NCI-H2107 (cell line): ENCODE data around the gene SRMS.
"Not testable (repeated sequence)": the region's sequence is repeated elsewhere in the genome, so short reads cannot be mapped to it uniquely, and the experiment has no call there.

ENCODE experiments used
- DNase-seq: peaks from one replicate; lab custom pipeline; 2025; lab: John Stamatoyannopoulos, UW

The SRMS gene

GRCh38 chr20:63565021-63565698 is 17.6 kb upstream of the SRMS start:
- no peak for DNase-seq

DNA sequence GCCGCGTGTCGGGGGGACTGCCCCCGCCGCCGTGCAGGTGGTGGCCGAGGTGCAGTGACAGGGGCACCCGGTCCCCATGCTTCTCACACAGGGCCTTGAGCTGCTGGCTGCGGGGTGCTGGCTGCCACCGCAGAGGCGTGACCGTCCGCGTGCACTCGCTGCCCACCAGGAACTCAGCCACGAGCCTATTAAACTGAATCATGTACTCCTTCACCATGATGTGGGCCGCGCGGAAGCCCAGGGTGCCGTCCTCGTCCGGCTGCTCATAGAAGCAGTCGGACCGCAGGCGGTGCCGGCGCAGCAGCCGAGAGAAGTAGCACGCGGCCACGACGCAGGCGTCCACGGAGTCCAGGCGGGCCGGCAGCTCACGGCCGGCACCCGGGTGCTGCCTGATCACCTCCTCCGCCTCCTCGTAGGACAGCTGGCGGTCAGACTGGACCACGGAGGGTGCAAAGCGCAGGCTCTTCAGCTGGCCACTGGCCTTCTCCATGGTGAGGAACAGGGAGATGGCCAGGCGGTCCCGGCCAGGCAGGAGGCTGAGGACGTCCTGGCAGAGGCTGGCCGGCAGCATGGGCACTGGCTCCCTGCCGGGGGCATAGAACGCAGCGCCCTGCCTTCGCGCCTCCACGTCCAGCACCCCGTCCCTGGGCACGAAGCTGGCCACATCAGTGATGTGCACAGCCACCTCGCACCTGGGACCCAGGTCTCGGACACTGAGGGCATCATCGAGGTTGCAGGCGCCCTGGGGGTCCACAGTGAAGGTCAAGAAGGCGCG is 16.7 kb upstream of the SRMS start:
- no peak for DNase-seq

- no peak for DNase-seq
Observed at GRCh38 chr20:63563225-63563935, 15.8 kb upstream of the SRMS start.

GRCh38 chr20:63562461-63563224 is 15.1 kb upstream of the SRMS start:
- DNase-seq = no peak

DNA sequence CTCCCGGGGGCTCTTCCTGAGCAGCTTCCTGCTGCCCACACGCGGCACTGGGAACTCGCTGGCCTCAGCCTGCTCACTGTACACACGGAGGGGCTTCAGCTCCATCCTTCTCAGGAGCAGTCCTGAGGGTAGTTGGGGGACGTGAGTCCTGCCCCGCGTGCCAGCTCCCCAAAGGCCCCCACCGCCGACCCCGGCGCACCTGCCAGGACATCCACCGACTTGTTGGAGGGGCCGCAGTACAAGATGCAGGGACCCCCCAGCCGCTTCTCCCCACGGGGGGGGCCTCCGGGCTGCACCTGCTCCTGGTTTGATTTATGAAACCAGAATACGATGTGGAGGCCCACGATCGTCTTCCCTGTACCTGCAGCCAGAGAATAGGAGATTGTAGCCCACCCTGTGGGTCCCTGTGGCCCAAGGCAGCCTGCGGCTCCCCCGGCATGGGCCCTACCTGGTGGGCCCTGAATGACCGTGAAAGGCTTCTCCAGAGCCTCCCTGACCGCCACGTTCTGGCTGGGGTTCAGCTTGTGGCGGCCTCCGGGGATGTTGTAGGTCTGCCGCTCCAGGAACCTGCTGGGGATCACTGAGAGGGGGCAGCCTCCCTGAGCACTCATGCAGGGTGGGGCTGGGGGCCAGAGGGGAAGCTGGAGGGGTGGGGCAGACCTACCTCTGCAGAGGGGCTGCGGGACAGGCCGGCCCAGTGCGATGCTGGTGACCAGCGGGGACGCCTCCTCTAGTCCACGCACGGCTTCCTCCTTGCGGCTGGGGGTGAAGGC is 14.3 kb upstream of the SRMS start:
- DNase-seq = no peak

DNA sequence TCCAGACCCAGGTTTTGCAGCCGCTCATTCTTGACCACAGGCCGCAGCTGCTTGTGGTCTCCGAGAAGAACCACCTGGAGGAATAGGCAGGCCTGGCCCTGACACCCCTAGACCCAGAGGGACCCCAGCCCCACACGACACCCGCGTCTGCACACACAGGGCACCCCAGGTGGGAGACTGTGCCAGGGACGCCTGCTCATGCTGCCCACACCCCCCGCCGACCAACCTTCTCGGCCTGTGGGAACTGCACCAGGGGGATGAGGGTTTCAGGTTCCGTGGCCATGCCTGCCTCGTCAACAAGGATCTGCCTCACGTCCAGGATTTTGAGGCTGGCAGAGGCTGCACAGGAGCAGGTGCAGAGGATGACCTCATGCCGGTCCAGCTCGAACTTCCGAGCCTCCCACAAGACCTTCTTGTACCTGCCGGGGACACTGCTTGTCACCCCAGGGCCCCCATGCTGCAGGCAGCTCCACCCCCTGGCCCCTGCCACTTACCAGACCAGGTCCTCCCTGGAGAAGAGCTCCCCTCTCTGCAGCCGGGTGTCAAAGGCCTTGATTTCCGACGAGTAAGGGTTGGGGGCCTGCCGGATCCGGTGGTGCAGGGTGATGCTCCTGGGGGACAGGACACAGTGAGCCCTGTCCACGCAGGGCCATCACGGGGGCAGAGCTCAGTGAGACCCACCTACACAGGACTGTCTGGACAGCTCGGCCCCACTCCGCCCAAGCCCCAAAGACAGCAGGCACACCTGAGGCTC is 13.5 kb upstream of the SRMS start:
- DNase-seq = no peak

DNA sequence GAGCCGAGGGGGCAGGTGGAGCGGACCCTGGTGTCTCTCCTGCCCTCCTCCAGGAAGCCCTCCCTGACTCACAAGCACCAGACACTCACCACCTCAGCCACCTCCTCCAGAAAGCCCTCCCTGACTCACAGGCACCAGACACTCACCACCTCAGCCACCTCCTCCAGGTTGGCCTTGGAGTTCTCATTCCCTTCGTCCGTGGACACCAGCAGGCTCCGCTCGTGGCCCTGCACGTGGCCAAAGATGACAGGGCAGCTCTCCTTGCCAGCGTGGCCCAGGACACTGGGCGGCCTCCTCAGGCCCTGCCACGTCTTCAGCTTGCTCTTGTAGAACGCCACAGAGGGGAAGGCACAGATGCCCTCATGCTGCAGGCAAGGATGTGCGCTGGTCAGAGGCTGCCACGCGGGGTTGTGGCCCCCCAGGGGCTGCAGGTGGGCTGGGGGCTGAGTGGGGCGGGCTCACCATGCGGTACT is 12.8 kb upstream of the SRMS start:
- DNase-seq = no peak

DNA sequence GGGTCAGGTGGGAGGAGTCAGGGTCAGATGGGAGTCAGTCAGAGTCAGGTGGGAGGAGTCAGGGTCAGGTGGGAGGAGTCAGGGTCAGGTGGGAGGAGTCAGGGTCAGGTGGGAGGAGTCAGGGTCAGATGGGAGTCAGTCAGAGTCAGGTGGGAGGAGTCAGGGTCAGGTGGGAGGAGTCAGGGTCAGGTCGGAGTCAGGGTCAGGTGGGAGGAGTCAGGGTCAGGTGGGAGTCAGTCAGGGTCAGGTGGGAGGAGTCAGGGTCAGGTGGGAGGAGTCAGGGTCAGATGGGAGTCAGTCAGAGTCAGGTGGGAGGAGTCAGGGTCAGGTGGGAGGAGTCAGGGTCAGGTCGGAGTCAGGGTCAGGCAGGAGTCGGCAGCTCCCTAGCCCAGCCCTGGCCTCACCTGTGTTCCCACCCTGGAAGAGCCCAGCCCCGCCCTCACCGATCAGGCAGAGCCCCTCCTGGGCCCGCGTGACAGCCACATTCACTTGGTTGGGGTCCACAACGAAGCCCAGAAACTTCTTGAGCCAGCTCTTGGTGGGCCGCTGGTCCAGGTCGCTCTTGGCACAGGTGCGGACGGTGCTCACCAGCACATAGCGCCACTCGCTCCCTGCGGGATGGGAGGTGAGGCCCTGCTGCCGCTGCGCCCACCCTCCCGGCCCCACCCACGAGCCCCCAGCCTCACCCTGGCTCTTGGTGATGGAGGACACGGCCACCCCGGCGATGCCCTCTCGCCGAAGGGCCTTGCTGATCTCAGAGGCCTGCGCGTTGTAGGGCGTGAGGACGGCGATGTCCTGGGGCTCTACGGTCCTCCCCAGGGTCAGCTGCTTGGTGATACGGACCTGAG is 12.2 kb upstream of the SRMS start:
- not testable (repeated sequence) for DNase-seq

GRCh38 chr20:63558804-63559484 is 11.4 kb upstream of the SRMS start:
- no peak for DNase-seq

- DNase-seq = no peak
Observed at GRCh38 chr20:63557481-63557891, 9.9 kb upstream of the SRMS start.

- no peak for DNase-seq
Observed at GRCh38 chr20:63556873-63557478, 9.4 kb upstream of the SRMS start.

GRCh38 chr20:63555661-63556381 is 8.3 kb upstream of the SRMS start:
- DNase-seq = no peak

DNA sequence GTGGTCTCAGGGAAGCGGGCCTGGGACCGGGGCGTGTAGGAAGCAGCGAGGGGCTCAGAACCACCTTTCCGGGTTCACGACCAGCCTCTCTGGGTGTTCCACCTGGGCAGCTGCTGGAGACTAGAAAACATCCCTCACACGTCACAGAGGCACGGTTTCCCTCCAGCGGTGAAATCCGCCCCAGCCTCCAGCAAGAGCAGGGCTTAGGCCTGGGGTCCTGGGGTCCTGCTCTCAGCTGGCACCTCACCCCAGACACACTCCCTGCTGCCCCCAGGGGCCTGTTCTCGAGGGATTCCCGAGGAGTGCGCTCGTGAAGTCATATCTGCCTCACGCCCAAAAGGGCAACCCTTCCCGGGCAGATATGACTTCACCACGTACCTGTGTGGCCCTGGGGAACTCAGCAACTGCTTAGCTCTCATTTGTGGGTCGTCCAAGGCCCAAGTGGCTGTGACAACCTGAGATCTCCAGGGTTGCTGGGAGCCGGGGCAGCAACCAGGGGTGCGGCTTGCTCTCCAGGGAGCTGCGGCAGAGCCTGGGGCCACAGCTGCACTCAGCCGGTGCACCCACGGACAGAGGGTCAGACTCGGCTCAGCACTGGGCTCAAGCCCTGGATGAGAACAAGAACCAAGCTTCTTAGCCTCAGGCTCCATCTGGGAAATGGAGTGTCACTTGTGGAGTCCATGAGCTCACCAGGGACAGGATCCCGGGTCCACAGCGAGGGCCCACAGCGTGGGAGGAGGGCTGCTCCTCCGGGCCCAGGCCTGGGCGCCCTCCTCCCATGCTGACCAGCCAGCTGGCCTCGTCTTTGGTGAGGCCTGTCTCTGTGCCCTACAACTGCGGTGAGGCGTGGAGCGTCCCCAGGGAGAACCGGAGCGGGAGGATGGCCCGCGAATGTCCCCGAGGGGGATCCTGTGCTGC is 7.1 kb upstream of the SRMS start:
- DNase-seq = no peak

GRCh38 chr20:63553933-63554290 is 6.4 kb upstream of the SRMS start, which contains the start of gene FNDC11:
Gene FNDC11, plus strand, starts transcription at chr20:63554159. Its CDS starts 1,505 bp downstream, at chr20:63555664.
- DNase-seq = no peak

DNA sequence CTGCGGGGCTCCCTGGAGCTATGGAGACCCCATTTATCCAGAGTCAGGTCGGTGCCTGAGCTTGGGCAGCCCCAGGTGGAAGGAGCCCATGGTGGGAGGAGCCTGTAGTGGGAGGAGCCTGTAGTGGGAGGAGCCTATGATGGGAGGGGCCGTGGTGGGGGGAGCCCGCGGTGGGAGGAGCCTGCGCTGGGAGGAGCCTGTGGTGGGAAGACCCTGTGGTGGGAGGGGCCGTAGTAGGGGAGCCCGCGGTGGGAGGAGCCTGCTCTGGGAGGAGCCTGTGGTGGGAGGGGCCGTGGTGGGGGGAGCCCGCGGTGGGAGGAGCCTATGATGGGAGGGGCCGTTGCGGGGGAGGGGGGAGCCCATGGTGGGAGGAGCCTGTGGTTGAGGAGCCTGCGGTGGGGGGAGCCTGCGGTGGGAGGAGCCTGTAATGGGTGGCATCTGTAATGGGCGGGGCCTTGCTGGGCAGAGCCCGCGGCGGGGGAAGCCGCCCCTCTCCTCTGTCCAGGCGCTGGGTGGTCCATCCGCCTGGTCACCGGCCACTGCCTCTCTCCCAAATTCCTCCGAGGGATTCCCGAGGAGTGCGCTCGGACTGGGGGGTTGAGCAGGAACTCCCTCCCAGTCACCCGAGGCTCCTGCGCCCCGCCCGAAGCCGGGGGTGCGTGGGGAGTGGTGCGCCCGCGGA is 5.8 kb upstream of the SRMS start:
- DNase-seq = no peak
